EL (cell line): ENCODE data around the gene SPTBN5.

Experiments used
- DNase-seq: peaks from one replicate; pipeline ENCODE4 v3.0.0-alpha.2; 2016

SPTBN5 gene

DNA sequence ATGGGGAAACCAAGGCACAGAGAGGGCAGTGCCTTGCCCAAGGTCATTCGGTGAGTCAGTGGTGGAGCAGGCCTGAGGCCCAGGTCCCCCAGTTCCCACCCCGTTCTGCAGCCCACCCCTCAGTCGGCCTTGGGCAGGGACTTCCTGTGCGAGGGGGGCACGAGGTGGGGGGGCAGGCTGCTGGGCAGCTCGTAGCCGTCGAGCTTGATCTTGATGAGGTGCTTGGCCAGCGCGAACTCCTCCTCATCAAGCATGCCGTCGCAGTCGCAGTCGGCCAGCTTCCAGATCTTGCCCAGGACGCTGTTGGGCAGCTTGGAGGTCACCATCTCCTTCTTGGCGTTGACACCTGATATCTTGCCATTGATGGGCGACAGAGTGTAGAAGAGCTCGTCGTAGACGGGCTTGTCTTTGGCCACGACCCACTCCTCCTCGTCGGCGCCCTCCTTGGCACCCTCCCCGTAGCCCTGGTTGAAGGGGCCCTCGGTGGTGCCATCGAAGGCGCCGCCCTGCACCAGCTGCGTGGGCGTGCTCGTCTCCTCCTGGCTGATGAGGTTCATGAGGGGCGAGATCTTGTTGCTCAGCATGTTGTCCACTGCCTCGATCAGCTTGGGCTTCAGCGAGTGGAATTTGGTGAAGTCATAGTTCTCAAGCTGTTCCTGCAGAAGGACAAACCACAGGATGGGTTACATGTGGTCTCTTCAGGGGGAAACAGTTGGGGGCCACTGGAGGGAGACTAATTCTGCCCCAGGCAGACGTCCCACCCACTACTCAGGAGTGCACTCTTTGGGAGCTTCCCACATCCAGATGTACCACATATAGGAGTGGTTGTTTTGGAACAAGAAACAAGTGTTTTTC, 6.9 kb upstream of the SPTBN5 start:
- DNase-seq: no peak

DNA sequence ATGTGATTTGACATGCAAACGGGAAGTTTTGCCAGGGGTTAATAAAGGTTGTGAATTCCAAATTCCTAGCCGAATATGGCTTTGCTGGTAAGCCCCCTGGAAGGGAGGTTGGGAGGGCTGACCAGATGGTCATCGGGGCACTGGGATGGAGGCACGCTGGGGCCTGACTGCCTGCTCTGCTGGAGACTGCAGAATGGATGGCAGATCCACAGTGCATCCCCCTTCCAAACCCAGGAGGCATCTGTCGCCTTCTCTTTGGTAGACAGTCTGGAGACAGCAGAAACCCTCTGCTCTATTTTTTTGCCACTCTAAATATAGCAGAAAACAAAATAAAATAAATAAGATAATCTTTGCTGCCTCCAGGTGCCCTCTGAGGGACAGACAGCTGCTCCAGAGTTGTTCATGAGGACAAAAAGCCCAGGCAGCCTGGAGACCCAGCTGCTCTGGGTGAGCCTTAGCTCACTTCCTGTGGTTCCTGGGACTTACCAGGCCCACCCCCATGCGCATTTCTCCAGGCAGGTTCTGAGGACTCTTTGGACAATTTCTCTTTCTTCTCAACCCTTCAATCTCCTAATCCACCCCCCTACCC, 6.1 kb upstream of the SPTBN5 start:
- no peak for DNase-seq

DNA sequence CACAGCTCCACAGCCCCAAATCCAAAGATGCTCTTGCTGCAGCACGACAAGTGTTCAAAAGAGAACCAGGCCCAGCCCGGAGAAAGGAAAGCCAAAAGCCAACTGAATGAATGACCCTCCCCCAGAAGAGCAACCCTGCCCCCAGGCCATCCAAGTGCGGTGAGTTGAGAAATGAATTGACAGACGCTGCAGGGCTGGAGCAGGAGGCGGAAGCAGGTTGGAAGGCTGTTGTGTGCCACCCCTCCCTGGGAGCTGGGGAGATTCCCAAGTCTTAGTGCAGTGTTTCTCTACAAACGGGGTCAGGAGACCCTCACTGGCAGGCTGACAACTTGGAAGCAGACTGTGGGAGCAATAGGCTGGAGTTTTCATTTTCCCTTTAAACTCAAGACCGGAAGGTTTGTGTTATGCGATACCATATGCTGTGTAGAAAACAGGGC, 3.5 kb upstream of the SPTBN5 start:
- DNase-seq: no peak

DNA sequence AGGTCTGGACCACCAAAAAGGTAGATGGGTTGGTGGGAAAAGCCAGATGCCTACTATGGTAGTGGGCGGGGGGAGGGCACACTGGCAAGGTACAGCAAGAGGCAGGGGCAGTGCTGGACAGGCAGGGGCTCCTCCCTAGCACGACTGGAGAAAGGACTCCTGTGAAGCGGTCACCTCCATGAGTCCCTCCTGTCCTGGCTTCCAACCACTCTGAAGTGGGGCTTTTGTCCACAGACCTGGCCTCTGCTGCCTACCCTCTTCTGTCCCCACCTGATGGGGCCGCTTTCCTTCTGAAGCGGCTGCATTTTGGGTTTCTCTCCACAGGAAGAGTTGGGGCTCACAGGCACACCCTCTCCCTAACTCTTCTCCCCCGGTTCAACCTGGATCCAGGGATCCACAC, 2.7 kb upstream of the SPTBN5 start:
- no peak for DNase-seq

DNA sequence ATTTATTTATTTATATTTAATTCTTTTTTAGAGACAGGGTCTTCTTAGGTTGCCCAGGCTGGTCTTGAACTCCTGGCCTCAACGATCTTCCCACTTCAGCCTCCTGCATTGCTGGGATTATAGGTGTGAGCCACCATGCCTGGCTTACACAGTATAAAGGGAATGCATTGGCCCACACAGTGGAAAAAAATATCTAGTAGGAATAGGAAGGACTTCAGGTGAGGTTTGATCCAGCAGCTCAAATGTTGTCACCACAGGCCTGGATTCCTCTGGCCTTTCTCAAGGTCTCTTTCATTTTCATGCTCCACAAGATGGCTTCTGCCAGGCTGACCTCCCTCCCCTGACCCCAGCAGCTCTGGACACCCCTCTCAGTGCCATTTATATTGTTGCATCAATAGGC, 2.1 kb upstream of the SPTBN5 start:
- DNase-seq: no peak

DNA sequence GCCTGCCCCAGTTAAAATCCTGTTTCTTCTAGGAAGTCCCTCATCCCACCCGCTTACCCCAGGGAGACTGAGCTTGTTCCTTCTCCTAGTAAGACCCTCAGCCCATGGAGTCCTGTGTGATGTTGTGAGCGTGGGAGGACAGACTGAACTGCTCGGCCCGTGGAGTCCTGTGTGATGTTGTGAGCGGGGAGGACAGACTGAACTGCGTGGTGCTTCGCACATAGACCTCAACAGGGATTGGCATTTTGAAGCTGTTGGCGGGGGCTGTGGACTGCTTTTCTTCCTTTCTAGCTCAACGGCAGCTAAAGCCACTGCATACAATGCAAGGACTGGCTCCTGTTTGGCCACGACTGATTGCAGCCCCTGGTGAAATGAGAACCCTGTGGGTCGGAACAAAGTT, 1.6 kb upstream of the SPTBN5 start:
- DNase-seq: no peak

DNA sequence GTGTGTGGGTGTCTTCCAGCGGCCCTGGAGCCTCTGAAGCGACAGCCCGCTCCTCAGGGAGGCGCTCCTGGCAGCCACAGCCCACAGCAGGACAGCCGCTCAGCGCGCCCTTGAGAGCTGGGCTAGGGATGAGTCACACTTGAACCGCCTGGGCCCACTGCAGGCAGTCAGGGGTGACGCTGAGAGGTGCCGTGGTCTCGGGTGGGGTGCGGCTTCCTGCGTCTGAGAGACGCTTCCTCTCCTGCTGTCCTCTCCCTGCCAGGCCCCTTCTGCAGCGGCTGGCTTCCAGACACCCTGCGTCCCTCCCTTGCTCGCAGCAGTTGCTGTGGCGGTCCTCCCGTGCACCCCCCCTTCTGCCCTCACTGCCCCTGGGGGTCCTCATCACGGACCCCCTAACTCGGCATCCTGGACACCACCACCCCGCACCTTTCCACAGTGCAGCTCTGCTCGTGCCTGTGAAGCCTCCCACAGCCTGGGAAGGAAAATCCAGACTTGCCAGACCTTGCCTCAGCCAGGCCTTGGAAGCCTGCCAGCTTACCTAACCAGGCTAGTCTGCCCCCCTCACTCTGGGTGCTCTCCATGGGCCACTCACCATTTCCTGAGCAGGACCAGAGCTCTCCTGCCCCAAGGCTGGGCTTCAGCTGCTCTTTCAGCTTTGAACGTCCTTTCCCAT, 1.1 kb upstream of the SPTBN5 start:
- peak; percentile 86 for DNase-seq

DNA sequence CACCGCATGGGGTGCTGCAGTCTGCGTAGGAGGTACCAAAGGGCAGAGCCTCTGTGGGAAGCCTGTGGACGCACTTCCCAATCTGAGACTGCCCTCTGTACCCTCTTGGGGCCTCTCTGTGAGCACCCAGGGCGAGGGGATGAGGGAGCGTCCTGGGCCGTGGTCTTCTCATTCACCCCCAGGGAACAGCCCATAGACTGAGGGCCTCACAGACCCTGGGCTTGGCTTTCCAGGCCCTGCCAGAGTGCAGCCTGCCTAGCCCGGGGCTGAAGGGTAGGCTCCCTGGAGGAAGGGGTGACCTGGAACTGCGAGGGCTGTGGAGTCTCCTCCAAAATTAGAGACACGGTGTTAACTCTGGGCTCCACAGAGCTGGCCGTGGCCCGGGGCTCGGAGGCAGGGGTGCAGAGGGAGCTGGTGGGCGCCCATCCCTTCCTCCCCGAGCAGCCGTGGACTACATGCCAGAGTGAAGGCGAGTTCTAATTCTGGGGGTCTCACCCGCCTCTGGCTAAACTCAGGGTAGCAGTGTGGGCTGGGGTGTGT, 468 bp upstream of the SPTBN5 start:
- no peak for DNase-seq

DNA sequence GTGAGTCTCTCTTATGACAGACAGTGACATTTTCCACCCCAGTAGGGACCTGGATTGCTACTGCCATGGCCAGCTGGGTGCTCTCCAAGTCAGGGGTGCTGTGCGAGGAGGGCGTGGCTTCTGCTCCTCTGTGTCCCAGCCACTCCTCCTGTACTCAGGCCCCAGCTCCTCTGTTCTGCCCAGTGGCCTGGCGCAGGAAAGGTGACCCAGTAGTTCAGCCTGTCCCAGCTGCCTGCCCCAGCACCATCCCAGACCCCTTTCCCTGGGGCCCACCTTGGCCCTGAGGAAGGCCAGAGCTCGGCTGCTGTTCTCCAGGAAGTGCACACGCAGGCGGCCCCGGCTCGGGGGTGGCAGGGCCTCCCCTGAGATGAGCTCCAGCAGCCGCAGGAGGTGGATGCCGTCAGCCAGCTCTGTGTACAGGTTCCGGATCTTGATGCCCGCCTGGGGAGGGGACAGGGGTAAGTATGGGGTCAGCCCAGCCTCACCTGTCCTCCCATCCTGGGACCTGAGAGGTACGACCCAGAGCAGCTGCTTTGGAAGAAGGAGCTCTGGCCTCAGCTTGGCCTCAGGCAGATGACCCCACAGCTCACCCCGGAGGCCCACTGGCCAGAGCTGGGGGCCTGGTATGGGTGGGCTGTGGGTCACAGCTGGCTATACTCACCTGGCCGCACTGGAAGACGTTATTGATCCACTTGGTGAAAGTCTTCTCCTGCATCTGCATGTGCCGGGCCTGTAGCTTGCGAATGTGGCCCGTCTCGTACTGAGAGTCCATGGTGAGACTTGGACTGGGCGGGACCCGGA, 1.0 kb downstream of the SPTBN5 start:
- DNase-seq: no peak

DNA sequence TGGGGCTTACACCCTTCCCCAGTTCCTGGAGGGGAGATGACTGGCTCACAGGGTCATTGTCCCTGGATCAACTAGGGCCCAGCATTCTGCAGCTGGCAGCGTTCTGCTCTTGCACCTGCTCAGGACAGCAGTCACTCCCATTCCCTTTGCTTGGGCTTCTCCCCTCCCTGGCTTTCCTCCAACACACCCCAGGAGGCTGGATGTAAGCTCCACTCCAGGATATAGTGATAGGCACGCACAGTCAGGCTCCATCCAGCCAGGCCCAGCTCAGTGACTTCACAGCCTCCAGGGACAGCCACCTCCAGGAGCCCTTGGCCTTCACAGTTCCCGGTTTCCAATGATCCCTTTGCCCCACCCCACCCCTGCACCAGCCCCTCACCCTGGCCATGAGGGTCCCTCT, 1.9 kb downstream of the SPTBN5 start:
- DNase-seq: no peak

DNA sequence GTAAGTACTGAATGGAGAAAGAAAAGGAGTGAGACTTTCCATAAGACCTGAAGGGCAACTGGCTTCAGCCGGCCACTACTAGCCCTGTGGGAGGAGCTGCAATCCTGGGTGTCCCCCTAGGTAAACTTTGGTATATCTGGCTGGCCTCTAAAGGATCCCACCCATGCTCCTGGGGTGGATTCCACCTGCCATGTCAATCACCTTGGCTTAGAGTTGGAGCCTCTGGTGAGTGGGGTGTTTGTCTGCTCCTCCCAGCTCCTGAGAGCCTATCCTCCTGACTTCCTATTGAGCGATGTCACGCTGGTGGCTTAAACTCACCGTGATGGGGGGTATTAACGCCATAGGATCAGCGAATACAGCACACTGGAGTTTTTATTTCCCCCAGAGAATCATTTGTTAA, 2.6 kb downstream of the SPTBN5 start:
- DNase-seq: no peak

DNA sequence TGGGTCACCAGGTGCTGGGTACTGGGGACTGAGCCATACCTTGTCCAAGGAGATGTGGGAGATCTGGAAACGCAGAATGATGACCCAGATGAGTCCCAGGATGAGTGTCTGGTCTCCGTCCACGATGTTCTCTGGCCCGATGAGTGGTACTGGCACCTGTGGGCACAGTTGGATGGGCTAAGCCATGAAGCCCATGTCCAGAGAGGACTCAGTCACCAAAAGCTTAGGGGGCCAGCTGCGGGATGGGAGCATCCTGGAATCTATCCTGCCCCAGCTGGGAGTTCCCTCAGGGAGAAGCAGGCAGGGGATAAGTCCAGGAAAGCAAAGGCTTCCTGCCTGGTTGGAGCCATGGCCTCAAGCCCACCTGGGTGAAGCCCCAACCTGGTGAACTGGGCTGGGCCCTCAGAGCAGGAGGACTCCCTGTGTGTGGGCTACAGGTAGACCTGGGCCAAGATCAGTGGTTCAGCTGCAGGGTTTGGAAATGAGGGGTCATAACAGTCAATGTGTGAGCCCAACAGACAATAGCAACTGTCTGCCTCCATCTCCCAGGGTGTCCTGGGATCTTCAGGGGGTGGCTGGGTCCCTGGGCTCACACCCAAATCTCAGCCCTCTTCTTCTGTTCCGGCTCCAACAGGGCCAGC, 3.7 kb downstream of the SPTBN5 start:
- no peak for DNase-seq

DNA sequence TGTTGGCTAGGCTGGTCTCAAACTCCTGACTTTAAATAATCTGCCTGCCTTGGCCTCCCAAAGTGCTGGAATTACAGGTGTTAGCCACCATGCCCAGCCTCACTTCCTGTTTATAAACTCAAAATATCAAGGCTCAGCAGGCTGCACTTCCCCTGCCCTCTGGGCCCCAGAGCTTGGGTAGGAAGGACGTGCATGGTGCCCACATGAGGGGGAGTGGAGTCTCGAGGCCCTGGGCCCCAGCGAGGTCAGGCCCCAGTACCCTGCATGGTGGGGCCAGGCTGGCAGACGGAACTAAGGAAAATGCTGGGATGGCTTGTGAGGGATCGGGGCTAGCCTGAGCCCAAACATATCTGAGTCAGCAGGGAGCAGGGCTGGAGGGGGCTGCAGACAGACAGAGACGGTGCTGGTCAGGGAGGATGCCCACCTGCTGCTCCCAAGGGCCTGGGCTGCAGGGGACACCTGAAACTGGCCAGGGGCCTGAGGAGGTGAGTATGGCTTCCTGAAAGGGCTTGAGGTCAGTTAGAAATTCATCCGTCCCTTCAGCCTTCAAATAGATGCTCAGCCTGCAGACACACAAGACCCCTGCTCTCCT, 5.1 kb downstream of the SPTBN5 start:
- DNase-seq: no peak

DNA sequence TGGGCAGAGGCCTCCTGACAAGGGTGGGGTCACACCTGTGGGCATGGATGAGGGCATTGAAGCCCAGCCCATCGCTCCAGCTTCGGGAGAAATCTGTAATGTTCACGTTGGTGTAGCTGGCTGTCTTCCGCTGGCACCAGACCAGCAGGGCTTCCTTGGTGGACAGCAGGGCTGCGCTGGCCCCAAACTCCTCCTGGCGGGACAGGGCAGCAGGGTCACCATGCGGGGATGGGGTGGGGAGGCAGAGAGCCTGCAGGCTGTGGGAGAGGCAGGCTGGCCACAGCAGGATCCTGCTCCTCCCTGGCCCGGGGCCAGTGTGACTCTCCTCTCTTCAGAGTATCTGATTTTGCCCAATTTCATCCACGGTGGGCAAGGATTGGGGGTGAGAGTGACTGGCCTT, 6.0 kb downstream of the SPTBN5 start:
- DNase-seq: no peak

DNA sequence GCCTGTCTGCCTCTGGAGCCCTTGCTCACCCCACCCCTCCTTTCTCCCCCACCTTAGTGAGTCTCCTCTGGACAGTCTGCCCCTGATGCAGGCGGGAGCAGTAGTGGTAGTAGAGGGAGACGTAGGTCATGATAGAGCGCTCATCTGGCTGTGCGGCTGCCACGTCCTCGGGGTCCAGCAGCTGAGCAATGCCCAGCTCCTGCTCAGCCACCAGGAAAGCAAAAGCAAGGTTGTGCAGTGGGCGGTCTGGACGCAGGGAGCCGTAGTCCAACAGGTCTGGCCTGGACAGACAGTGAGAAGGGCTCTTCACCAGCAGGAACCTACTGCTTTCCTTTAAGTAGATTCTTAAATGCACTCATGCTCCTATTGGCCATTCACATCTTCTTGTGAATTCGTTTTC, 6.7 kb downstream of the SPTBN5 start:
- DNase-seq: no peak

DNA sequence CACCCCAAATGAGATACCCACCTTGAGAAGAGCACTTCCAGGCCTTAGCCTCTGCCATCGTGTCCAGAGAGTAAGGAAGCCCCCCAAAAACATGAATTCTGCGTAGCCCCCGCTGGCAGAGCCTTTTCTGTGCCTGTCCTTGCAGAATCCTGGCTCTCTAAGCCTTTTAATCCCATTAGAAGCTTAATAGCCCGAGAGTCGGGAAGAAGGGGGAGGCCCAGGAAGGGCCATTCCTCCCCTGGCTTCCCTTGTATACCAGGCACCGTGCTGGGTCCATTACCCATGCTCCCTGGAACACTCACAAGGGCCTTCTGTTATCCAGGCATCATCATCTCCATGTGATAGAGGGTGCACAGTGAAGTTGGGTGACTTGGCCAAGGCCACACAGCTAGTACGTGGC, 7.1 kb downstream of the SPTBN5 start:
- DNase-seq: no peak

DNA sequence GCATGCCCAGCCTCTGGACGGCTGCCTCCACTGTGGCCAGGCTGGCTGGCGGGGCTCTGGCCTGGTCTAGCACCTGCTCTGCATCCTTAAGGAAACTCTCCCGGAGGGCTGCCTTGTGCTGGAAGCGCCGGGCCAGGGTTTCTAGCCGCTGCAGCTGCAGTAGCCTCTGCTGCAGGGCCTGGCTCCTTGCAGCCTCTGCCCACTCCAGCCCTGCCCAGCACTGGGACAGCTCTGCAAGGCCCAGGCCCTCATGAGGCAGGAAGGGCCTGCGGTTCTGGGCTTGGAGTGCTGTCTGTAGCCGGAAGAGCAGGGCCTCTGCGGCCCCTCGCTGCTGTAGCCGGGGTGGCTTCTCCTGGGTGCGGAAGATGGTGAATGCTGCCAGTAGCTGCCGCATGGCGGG, 8.0 kb downstream of the SPTBN5 start:
- no peak for DNase-seq

DNA sequence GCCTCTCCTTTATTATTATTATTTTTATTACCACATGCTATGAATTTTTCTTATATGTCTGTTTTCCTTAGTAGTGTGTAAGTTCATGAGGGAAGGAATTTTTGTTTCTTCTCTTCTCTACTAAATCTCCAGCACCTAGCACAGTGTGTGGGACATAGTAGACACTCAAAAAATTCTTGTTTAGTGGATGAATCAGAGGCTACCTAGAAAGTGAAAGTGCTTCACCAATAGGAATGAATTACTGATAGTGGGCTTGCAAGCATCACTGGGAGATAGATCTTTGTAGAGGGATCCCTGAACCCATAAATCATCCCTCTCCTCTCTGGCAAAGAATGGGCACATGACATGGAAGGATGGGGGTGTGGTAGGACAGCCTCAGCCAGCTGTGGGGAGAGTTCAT, 8.5 kb downstream of the SPTBN5 start:
- DNase-seq: no peak

DNA sequence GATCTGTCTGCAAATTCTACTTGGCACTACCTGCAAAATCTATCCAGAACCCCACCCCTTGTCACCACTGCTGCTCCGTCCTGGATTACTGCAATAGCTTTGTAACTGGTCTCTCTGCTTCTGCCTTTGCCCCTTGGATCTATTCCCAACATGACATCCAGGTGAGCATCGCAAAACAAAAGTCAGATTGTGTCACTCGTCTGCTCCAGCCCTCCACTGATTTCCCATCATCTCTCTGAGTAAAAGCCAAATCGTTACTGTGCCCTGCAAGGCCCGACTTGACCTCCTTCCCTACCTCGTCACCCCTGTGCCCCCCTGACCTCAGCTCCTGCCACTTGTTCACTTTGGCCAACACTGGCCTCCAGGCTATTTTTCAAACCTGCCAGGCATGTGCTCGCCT, 9.4 kb downstream of the SPTBN5 start:
- DNase-seq: no peak

DNA sequence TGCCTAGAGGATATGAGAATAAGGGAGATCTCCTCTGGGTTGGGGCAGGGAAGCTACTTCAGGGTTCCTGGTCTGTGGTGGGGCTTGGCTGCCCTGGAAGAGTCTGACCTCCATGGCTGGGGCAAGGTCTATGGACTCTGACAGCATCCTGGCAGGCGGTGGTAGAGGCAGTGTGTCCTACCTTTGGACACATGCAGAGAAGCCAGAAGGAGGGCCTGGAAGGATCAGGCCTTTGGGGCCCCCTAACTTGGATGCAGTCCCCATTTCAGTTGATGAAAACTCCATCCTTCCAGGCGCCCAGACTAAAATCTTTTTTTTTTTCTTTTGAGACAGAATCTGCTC, 10.4 kb downstream of the SPTBN5 start:
- no peak for DNase-seq

DNA sequence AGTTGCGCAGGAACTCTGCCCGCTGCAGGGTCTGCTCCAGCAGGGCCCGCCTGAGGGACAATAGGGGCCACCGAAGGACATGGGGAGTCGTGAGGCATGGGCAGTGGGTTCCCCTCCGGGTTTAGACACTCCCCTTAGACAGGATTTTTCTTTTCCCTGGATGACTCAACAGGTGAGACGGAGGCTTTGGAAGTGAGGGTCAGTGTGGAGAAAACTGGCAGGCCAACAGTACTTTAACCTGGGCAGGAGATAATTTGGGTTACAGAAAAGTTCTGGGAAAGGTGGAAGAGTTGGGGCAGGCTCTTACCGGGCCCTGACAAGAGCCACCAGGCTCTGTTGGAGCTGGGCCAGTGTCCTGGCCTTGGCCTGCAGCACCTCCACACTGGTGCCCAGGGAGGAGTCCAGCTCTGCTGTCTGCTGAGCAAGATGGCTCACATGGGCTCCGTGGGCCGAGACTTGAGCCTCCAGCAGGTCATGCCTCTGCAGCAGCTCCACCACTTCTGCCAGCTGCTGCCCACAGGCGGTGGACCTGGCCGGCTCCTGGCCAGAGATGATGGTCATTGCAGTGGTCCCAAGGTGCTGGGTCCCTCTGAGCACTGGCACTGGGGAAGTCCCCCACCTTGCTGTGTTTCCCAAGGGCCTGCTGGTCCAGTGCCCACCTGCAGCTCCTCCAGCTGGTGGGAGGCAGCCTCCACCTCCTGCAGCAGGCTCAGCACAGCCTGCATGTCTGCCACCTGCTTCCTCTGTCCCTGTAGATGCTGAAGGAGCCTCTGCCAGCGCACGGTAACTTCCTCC, 11.0 kb downstream of the SPTBN5 start:
- DNase-seq: no peak
